Retina (tissue), 1 donor: ENCODE results near the gene PHOSPHO2.
A peak's percentile ranks its signal among the peaks of the same experiment; 100 is the strongest.
"Not testable (repeated sequence)": the region's sequence is repeated elsewhere in the genome, so short reads cannot be mapped to it uniquely, and the experiment has no call there.

Experiments used
- DNase-seq: peaks from one replicate; pipeline ENCODE4 v3.0.0-alpha.2; 2016

Gene PHOSPHO2

DNA sequence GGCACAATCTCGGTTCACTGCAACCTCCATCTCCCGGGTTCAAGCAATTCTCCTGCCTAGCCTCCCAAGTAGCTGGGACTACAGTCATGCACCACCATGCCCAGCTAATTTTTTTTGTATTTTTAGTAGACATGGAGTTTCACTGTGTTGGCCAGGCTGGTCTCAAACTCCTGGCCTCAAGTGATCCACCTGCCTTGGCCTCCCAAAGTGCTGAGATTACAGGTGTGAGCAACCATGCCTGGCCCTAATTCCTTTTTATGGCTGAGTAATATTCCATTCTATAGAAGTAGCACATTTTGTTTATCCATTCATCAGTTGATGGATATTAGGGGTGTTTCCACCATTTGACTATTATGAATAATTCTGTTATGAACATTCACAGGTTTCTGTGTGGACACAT, 9.6 kb upstream of the PHOSPHO2 start:
- not testable (repeated sequence) for DNase-seq

DNA sequence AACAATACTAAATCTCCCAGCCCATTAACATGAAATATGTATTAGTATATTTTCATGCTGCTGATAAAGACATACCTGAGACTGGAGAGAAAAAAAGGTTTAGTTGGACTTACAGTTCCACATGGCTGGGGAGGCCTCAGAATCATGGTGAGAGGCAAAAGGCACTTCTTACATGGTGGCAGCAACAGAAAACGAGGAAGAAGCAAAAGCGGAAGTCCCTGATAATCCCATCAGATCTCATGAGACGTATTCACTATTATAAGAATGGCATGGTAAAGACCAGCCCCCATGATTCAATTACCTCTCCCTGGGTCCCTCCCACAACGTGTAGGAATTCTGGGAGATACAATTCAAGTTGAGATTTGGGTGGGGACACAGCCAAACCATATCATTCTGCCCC, 7.4 kb upstream of the PHOSPHO2 start:
- DNase-seq = not testable (repeated sequence)

DNA sequence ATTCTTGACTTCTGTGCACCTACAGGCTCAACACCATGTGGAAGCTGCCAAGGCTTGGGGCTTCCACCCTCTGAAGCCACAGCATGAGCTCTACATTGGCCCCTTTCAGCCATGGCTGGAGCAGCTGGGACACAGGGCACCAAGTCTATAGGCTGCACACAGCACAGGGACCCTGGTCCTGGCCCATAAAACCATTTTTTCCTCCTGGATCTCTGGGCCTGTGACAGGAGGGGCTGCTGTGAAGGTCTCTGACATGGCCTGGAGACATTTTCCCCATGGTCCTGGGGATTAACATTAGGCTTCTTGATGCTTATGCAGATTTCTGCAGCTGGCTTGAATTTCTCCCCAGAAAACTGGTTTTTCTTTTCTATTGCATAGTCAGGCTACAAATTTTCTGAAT, 6.3 kb upstream of the PHOSPHO2 start:
- DNase-seq = not testable (repeated sequence)

DNA sequence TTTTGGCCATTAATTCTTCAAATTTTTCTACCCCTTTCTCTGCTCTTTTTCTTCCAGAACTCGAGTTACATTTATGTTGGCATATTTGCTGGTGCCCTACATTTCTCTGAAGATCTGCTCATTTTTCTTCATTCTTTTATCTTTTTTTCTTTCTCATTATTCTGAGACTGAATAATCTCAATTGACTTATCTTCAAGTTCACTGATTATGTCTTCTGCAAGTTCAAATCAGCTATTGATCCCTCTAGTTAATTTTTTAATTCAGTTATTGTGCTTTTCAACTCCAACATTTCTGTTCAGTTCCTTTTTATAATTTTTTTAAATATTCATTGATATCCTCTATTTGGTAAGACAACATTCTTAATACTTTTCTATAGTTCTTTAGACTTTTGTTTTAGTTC, 3.3 kb upstream of the PHOSPHO2 start:
- no peak for DNase-seq

DNA sequence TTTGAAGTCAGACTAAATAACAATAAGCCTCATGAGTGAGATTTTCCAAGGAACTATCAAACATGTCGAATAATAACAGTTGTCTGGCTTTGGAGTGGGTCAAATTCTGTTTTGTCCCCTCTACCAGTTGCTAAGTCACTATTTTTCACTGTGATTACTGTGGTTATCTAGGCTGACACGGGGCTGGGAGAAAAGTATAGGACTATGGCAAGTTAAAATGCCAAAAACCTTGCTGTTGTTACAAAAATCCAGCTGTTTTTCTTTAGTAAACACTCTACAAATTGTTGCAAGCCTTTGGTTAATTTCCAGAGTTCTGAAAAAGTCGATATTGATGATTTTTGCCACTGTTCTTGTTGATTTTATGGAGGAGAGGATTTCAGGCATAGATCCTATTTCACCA, 1.6 kb upstream of the PHOSPHO2 start:
- DNase-seq = no peak

DNA sequence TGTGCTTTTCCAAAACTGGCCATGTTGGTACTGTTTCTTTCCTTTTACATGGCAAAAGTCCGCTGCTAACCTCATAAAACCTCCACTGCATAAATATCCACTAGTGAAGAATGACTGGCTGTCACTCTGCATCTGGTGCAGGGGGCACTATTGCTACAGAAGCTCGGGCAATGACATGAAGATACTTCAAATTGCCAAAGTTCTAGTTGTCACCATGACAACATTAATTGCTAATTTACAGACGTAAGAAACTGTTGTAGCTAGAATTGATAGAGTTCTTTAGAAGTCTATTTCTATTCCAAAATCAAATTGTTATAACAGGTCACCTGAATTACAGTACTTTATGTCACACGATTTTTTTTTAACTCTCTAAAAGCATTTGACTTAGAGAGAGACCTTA, 909 bp upstream of the PHOSPHO2 start:
- no peak for DNase-seq

DNA sequence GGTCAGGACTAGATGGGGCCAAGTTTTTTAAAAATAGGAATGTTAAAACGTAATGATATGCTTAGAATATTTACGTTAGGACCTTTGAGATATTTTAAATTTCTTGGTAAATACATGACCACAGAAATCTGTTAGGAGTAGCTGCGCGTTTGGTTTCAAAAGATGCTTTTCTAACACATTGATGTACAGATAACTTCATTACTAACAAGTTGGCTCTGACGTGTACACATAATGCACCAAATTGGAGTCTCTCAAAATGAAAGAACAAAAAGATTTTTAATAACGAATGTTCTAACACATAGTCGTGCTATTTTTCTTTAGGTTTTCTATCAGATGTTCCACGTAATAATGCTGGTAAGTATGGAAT, 608 bp downstream of the PHOSPHO2 start:
- DNase-seq = no peak

DNA sequence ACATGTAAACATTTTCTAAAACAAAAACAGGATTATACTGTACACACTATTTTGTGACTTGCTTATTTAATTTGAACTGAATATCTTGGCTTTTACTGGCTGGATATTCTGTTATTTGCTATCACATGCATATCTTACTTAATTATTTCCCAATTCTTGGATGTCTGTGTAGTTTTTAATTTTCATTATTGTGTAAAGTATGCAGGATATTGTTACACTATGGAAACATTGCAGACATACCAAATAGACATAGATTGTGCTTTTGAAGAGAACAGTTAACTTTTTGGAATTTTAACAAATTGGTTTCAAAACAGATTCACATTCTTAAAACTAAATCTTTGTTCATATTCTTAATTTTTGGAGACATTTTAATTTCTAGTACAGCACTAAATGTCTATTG, 2.1 kb downstream of the PHOSPHO2 start:
- no peak for DNase-seq

DNA sequence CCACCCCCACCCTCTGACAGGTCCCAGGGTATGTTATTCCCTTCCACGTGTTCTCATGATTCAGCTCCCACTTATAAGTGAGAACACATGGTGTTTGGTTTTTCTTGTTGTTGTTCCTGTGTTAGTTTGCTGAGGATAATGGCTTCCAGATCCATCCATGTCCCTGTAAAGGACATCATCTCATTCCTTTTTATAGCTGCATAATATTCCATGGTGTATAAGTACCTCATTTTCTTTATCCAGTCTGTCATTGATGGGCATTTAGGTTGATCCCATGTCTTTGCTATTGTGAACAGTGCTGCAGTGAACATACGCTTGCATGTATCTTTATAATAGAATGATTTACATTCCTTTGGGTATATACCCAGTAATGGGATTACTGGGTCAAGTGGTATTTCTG, 4.9 kb downstream of the PHOSPHO2 start:
- not testable (repeated sequence) for DNase-seq

DNA sequence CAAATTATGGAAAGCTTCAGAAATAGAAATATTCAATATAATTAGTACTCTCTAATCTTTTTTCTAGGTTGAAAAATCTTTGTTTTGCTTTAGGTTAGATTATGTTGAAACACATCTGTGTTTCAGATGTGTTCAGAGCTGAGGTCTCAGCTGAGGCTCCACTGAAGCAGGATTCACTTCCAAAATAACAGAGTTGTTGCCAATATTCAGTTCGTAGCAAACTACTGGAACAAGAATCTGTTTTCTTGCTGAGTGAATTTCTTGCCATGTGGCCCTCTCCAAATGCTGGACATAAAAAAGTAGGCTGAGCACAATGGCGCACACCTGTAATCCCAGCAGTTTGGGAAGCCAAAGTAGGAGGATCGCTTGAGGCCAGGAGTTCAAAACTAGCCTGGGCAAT, 8.7 kb downstream of the PHOSPHO2 start:
- DNase-seq = no peak

DNA sequence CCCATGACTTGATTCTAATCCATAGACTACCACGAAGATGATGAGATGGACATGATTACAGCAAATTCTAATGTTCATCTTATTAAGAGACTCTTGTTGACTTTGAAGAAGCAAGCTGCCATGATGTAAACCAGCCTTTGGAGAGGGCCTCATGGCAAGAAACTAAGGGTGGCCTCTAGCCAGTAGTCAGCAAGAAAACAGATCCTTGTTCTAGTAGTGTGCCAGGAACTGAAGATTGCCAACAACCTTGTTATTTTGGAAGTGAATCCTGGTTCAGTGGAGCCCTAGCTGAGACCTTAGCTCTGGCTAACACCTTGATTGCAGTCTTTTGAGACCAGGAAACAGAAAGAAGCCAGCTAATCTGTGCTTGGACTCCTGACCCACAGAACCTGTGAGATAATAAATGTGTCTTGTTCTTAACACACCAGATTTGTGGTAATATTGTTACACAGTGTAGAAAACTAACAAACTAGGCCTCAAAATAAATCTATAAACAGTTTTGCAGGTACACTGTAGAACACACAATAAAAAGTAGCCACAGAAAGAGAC, 10.0 kb downstream of the PHOSPHO2 start:
- DNase-seq = no peak

DNA sequence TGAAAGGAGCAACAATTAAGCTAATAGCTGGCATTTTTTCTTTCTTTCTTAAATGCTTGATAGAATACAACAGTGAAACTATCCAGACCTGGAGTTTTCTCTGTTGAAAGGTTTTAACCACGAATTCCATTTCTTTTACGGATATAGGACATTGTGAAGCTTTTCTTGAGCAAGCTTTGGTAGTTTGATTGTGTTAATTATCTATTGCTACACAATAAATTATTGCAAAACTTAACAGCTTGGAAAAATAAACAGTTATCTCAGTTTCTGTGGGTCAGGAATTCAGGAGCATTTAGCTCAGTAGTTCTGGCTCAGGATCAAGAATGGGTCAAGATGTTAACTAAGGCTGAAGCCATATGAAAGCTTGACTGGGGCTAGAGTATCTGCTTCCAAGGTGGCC, 11.7 kb downstream of the PHOSPHO2 start:
- DNase-seq = no peak

DNA sequence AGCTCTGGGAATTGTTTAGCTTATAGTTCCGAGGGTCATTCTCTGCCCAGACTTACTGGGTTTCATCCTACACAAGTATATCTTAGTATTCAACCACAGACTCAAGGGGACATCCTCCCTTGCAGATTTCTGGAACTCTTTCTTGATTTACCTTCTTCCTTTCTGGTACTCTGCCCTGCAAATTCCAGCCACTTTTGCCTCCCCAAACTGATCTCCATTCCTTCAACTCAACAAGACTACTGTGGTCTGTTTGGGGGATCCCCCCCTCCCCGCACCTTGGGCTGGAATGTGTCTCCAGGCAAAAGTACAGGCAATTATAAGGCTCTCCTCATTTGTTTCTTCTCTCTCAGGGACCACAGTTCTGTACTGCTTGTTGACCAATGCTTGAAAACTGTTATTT, 13.4 kb downstream of the PHOSPHO2 start:
- DNase-seq = no peak

DNA sequence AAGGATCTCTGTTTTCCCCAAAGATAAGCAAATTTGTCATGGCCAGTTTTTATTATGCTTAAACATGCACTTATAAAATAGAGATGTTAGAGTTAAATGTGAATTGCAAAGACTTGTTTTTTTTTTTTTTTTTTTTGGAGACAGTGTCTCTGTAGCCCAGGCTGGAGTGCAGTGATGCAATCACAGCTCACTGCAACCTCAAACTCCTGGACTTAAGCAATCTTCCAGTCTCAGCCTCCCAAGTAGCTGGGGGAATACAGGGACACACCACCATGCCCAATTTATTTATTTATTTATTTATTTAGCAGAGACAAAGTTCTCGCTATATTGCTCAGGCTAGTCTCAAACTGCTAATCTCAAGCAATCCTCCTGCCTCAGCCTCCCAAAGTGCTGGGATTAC, 15.1 kb downstream of the PHOSPHO2 start:
- DNase-seq = no peak

DNA sequence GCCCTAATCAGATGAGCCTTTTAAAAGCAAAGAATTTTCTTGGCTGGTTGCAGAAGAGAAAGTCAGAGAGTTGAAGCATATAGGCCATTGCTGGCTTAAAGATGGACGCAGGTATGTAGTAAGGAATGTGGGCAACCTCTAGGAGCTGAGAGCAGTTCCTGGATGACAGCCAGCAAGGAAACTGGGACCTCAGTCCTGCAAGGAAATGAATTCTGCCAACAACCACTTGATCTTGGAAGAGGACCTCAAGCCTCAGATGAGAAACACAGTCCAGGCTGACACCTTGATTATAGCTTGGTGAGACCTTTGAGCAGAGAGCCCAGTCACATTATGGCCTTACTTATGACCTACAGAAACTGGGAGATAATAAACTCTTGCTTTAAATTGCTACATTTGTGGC, 15.7 kb downstream of the PHOSPHO2 start:
- no peak for DNase-seq

DNA sequence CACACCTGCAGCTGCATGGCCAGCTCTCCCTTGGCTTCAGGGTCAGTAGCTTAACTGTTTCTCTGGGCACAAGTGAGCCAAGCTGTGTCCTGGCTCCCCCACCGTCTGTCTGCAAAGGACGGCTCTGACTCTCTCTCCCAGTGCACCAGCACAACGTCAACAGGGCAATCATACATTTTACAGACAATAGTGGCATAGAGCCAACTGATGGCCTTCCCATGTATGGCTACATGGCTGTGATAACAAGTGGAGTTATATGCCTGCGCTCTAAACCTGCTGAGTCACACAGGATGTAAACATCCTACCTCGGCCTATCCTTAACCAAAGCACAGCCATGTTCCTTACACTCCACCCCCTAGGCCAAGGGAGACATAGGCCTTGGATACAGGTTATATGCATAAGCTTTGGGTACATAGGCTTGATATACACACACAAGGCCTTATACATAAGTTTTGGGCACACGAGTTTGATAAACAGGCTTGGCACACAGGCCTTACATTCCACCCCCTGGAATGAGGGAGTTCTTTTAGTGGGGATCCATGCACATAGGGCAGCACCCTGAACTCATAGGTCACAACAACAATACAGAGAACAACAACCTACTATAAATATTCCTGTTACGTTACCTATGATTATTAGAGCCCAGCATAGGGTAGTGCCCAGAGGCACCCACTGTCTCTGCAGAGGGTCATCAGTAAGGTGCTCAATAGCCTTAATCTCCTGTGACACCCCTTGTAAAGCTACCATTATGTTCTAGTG, 17.7 kb downstream of the PHOSPHO2 start:
- DNase-seq = no peak

DNA sequence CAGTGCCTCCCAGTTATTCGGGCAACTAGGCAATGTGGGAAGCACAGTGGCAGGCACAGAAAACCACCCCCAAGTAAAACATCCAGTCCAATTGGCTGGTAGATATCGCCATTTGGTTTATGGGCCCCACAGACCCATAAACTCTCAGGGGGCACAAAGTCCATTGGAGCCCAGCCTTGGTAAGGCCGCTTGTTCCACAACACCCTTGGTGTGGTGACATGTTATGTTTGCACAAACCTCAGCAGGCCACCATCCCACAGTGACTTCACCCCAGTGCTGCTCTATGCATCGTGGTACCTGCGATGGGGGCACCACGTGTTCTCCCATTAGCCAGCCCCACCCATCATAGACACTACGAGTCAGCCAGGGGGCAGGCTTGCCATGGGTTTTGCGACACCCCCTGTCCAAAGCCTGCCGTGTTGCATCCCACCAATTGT, 18.5 kb downstream of the PHOSPHO2 start:
- no peak for DNase-seq

DNA sequence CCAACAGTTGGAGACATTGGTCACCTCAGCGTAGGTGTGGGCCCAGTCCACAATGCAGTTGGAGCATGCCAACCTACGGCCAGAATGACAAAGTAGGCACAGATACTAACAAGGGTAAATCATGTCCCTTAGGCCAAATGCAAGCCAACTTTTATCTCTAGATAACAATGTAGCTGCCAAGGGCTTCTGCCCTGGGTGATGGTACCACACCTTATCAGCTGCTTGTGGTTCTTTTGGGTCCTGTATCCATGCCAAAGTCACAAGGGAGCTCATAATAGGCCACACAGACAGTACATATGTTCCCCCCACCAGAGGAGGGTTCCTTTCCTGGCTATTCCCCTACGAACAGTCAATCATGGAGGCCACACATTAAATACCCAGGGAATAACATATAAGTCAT, 19.1 kb downstream of the PHOSPHO2 start:
- no peak for DNase-seq

DNA sequence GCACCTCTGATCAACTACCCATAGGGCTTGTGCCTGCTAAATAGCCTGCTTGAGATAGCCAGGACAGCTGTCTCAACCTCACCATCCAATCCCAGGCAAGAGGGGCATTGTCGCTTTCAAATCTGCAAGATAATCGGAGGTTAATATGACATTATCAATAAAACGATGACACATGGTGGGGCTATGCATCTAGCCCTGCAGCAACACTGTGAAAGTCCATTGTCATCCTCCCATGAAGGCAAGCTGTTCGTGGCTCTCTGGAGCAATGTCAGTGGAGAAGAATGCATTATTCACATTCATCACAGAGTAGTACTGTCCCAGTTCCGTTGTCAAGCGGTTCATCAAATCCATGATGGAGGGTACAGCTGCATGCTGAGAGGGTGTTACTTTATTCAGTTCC, 20.4 kb downstream of the PHOSPHO2 start:
- no peak for DNase-seq

DNA sequence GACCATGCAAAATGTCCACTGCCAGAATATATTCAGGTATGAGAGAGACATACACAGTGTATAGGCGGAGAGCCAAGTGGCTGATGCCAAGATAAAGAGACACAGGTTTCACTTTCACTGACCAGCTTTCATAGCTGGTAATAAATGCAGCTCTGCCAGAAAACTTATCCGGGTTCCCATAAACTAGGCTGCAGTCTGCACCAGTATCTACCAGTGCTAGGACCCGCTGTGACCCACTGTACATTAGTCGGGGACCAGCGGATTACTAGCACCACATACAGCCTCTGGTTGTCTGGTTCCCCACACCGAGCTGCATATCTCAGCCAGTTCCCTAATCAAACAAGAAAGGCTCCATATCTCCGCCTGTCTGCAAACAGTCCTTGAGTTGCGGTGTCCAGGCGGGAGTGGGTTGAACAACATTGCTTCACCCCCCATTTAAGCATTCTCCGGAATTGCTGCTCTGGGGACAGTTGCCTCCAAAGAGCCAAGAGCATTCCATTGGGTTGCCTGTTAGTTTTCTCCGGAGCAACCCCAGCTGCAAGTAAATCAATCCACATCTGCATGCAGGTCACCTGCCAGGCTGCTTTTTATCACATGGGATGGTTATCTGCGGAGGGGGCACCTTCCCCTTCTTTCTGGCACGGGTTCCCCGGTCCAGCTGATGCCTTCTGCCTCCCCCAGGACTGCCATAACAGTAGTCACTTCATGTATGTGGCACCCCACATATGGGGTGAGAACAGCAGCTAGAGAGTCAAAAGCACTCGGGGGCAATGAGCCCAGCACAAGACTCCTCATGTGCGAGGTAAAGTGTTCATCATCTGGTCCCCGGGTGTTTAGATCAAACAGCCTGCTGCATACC, 21.3 kb downstream of the PHOSPHO2 start:
- peak; percentile 30 for DNase-seq

DNA sequence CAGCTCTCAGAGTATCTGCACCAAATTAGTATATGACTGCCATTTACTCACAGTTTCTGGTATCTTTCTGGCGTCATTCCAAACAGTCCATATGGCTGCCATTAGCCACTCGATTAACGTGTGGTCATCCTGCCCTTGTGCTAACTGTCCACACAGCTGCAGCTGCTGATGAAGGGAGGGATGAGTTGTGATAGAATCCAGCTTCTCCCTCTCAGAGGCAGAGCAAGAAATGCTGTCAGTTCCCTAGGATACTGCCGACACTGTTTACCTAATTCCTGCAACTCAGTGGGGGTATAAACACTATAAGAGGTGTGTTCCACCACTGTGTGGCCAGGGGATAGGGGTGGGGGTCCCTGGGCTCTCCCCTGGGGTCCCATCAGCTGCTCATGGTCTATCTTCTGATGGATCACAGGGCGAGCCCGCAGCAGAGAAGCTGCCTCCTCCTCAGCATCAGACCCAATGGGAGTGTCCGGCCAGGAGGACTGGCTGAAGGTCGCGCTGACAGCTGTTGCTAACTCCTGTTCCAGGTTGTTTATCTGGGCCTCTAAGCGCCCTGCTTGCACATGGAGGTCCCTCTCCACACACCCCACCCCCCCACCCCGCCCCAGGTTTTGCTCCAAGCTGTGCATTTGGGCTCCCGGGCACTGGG, 22.1 kb downstream of the PHOSPHO2 start:
- DNase-seq = peak; percentile 35

DNA sequence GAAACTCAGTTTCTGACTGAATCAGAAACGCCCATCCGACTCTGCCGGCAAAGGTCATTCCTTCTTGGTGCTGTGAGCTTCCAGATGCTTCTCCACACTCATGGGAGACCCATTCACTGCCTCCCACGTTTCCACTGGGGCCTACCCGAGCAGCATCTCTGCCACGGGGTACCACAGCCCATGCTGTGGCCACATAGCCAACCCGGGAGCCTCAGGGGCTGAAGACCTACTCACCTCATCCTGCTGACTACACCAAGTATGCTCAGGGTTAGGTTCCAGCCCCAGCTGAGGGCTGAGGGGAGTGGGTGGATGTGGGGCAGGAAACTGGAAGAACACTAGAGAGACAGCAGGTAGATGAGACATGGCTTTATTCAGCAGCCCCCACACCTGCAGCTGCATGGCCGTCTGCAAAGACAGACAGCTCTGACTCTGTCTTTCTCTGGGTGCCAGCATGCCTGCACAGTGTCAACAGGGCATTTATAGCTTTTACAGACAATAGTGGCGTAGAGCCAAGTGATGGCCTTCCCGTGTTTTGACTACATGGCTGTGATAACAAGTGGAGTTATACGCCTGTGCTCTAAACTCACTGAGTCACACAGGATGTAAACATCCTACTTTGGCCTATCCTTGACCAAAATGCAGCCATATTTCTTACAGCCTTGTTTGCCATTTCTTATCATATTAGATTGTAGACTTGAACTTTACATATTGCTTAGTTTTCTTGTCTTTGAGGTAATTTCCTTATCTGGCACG, 22.8 kb downstream of the PHOSPHO2 start:
- DNase-seq = no peak

DNA sequence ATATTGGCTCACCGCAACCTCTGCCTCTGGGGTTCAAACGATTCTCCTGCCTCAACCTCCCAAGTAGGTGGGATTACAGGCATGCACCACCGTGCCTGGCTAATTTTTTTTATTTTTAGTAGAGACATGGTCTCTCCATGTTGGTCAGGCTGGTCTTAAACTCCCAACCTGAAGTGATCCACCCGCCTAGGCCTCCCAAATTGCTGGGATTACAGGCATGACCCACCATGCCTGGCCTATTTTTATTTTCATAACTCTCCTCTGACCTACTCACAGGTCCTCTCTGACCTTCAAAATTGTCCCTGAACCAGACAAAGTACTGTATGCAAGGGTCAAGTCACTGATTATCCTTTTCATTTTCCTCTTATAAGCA, 23.4 kb downstream of the PHOSPHO2 start:
- no peak for DNase-seq
